Kidney epithelial cell (primary cell): Measurements from ENCODE around the gene SGCD. TPM values are rescaled to one million over a fixed set of nuclear protein-coding genes. Genes with fewer than 3 reads are reported as not detected.
"Not testable (repeated sequence)": the region's sequence is repeated elsewhere in the genome, so short reads cannot be mapped to it uniquely, and the experiment has no call there.

Experiments used
- DNase-seq: peaks from one replicate; pipeline ENCODE4 v3.0.0-alpha.2; 2010; ENCODE audit warnings: low read depth
- H3K27me3 ChIP-seq: 2 replicates; pipeline ENCODE4 v1.6.0; 2011; ENCODE audit warnings: low read length; ENCODE audit not compliant: control insufficient read depth, insufficient read depth
- H3K36me3 ChIP-seq: 2 replicates; pipeline ENCODE4 v1.5.1; 2011; ENCODE audit warnings: low read length; ENCODE audit not compliant: control insufficient read depth, insufficient read depth
- H3K4me3 ChIP-seq: 2 replicates; pipeline ENCODE4 v1.5.1; 2011; ENCODE audit warnings: low read depth, mild to moderate bottlenecking, control low read depth, low read length
- total RNA-seq: library from RNA; depleted of rRNA; stranded (reverse); fragments of >200 nt; gene quantifications from 2 replicates; pipeline ENCODE4 v1.2.3, GENCODE V29; 2015
- TF ChIP-seq, protein P1 (sequence below): IDR thresholded peaks from 2 replicates; pipeline ENCODE4 v1.5.1; 2011; ENCODE audit warnings: mild to moderate bottlenecking, moderate library complexity, low read length, control low read depth, inconsistent platforms; ENCODE audit not compliant: insufficient read depth, poor library complexity, severe bottlenecking

Gene SGCD
- total RNA-seq, 1 donor from 2014 or later, result 0.29 TPM

DNA sequence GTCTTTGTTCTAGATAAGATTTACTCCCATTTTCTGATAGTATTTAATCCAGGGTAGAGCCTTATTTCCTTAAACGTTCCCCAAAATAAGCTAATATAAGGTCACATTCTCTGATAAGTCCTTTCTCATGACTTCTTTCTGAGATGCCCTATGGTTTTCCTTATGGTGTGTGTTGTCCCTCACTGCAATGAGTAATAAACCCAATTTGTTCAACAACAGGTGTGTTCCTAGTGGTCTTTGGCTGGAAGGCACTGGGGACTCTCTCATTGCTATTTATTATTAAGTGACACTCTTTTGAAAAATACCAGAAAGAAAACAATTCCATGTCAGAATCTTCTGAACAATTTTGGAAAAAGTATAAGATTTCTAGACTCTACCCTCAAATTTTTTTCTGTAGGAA lies 266.6 kb downstream of the SGCD start:
- Histone ChIP-seq H3K4me3 (no peak overlapping the region), H3K36me3 (no peaks in the 10 kb centered on the region), H3K27me3 (no peaks in the 10 kb centered on the region)
- DNase-seq, result no peak
- TF ChIP-seq, protein P1, sequence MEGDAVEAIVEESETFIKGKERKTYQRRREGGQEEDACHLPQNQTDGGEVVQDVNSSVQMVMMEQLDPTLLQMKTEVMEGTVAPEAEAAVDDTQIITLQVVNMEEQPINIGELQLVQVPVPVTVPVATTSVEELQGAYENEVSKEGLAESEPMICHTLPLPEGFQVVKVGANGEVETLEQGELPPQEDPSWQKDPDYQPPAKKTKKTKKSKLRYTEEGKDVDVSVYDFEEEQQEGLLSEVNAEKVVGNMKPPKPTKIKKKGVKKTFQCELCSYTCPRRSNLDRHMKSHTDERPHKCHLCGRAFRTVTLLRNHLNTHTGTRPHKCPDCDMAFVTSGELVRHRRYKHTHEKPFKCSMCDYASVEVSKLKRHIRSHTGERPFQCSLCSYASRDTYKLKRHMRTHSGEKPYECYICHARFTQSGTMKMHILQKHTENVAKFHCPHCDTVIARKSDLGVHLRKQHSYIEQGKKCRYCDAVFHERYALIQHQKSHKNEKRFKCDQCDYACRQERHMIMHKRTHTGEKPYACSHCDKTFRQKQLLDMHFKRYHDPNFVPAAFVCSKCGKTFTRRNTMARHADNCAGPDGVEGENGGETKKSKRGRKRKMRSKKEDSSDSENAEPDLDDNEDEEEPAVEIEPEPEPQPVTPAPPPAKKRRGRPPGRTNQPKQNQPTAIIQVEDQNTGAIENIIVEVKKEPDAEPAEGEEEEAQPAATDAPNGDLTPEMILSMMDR, result no peak

DNA sequence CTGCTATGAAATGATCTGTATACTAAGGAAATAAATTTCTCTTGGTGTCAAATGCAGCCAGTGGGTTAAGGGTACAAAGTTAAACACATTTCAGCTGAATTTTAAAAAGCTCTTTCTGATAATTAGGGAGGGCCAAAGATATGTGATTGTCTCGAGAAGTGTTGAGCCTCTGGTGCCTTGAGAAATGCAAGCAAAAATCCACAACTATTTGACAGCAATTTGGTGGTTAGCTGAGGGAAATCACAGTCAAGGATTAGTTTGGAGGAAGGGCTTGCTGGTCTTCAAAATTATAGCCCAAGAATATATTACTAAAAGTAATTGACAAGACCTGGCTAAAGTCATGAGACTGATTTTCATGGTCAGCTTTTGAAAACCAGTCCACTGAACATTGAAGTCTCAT lies 267.4 kb downstream of the SGCD start:
- DNase-seq, result no peak
- TF ChIP-seq, protein P1, result no peak
- no peaks in the 10 kb centered on the region for H3K36me3 ChIP-seq
- H3K4me3 ChIP-seq, result no peak overlapping the region
- H3K27me3 ChIP-seq, result no peaks in the 10 kb centered on the region

DNA sequence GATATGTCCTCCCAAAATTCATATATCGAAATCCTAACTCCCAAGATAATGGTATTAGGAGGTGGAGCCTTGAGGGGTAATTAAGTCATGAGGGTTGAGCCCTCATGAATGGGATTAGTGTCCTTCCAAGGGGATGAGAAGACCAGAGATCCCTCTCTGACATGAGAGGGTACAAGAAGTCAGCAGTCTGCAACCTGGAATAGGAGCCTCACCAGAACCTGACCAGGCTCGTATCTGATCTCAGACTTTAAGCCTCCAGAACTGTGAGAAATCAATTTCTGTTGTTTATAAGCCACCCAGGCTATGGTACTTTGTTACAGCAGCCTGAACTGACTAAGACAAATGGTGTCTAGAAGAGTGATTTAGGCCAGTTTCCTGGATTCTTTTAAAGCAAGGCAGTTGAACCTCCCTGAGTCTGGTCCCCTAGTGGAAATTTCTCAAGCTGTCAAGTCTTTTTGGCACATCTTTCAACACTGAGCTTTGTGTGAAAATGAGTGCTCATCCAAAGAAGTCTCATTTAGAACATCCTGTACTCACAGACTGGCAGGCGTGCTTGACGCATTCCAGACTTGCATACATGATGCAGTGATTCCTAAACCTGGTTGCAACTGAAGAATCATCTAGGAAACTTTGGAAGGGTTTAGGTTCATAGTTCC lies 268.3 kb downstream of the SGCD start:
- TF ChIP-seq, protein P1, result no peak
- DNase-seq, result no peak
- H3K27me3 ChIP-seq, result no peaks in the 10 kb centered on the region
- no peak overlapping the region for H3K4me3 ChIP-seq
- no peaks in the 10 kb centered on the region for H3K36me3 ChIP-seq

DNA sequence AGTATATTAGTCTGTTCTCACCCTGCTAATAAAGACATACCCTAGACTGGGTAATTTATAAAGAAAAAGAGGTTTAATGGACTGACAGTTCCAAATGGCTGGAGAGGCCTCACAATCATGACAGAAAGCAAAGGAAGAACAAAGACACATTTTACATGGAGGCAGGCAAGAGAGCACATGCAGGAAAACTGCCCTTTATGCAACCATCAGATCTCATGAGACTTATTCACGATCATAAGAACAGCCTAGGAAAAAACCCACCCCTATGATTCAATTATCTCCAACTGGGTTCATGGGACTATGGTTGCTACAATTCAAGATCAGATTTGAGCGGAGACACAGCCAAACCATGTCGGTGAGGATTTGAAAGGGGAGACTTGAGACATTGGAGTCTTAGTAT lies 270.3 kb downstream of the SGCD start:
- Histone ChIP-seq H3K36me3 (no peaks in the 10 kb centered on the region), H3K27me3 (no peaks in the 10 kb centered on the region), H3K4me3 (no peak overlapping the region)
- DNase-seq, result no peak
- TF ChIP-seq, protein P1, result no peak

DNA sequence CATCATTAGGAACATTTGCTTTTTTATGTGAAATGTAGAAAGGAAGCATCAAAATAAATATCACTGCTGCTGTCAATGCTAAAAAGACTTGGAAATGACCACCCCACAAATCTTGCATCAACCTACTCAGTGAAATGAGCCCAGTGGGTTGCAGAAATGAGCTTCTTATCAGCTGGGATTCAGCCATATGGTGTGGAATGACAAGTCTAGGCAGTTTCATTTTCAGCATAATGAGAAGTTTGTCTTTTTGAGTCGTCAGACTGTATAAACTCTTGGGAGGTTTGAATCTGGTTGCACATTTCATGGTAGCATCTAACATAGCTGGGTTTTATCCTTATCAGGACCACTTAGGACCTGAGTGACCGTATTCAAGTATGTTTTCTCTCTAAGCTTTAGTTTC lies 272.0 kb downstream of the SGCD start:
- H3K4me3 ChIP-seq, result no peak overlapping the region
- TF ChIP-seq, protein P1, result no peak
- DNase-seq, result no peak
- no peaks in the 10 kb centered on the region for H3K27me3 ChIP-seq
- H3K36me3 ChIP-seq, result no peaks in the 10 kb centered on the region

DNA sequence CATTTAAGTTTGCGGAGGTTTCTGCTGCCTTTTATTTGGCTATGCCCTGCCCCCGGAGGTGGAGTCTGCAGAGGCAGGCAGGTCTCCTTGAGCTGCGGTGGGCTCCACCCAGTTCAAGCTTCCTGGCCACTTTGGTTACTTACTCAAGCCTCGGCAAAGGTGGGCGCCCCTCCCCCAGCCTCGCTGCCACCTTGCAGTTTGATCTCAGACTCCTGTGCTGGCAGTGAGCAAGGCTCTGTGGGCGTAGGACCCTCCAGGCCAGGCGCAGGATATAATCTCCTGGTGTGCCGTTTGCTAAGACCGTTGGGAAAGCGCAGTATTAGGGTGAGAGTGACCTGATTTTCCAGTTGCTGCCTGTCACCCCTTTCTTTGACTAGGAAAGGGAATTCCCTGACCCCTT lies 283.6 kb downstream of the SGCD start:
- not testable (repeated sequence) for DNase-seq, H3K4me3 ChIP-seq, H3K36me3 ChIP-seq, H3K27me3 ChIP-seq
